PFSK-1 (cell line): ENCODE measurements around the gene CAMK2N1.

ENCODE experiments used
- POLR2AphosphoS5 ChIP-seq: IDR thresholded peaks from 2 replicates; pipeline ENCODE4 v1.6.1; 2012; ENCODE audit warnings: low read depth, mild to moderate bottlenecking, control low read depth, low read length, moderate library complexity
- SIN3A ChIP-seq: IDR thresholded peaks from 2 replicates; pipeline ENCODE4 v1.6.1; 2012; ENCODE audit warnings: mild to moderate bottlenecking, low read length, moderate library complexity, borderline replicate concordance; ENCODE audit not compliant: insufficient read depth
- TF ChIP-seq, protein P1 (sequence below), 2 experiments: IDR thresholded peaks; 2 replicates each; pipeline versions ENCODE4 v1.6.1 to v1.8.0; 2011 to 2012; ENCODE audit warnings: low read depth in 2 of 2, low read length in 2 of 2, control low read depth in 1 of 2, inconsistent platforms in 1 of 2, mild to moderate bottlenecking in 1 of 2, moderate library complexity in 1 of 2; ENCODE audit not compliant: insufficient read depth in 1 of 2

DNA sequence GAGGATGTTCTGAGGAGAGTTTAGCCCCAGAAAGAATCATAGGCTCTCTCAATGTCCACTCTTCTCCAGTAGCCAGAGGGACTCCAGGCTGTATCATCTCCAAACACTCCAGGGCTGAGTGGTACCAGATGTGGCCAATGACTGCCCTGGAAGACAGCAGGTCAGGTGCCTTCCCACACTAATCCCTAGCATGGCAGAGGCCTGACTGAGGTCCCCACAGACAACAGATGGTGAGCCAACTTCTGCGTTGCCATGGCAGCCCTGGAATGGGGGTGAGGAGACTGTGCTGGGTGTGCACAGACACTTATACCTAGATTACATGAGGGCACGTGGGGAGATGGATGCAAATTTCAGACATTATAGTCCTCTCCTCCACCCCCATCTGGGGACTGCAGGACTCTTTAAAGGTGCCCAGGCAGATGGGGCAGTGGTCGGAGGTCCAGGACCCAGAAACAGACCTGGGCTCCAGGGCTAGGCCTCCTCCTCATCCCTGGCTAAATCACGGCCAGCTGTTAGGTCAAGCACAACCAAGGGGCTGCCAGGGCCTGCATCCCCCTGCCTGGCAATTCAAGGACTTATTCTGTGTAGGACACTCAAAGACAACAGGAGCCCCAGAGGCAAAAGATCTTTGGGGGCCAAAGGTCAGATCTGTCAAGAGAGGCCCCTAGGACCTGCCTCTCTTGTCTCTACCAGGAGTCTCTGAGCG is 42.9 kb downstream of the CAMK2N1 start:
- TF ChIP-seq POLR2AphosphoS5 (no peak), SIN3A (no peak)
- TF ChIP-seq, protein P1, sequence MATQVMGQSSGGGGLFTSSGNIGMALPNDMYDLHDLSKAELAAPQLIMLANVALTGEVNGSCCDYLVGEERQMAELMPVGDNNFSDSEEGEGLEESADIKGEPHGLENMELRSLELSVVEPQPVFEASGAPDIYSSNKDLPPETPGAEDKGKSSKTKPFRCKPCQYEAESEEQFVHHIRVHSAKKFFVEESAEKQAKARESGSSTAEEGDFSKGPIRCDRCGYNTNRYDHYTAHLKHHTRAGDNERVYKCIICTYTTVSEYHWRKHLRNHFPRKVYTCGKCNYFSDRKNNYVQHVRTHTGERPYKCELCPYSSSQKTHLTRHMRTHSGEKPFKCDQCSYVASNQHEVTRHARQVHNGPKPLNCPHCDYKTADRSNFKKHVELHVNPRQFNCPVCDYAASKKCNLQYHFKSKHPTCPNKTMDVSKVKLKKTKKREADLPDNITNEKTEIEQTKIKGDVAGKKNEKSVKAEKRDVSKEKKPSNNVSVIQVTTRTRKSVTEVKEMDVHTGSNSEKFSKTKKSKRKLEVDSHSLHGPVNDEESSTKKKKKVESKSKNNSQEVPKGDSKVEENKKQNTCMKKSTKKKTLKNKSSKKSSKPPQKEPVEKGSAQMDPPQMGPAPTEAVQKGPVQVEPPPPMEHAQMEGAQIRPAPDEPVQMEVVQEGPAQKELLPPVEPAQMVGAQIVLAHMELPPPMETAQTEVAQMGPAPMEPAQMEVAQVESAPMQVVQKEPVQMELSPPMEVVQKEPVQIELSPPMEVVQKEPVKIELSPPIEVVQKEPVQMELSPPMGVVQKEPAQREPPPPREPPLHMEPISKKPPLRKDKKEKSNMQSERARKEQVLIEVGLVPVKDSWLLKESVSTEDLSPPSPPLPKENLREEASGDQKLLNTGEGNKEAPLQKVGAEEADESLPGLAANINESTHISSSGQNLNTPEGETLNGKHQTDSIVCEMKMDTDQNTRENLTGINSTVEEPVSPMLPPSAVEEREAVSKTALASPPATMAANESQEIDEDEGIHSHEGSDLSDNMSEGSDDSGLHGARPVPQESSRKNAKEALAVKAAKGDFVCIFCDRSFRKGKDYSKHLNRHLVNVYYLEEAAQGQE (IDR thresholded peaks at IDR 0.05; ENCODE audit: insufficient read depth in 1 of 2, low read depth in 2 of 2, low read length in 2 of 2), result no peak
